Transverse colon (tissue), 4 donors: Measurements from ENCODE around the gene RAMP3. TPM values are rescaled to one million over a fixed set of nuclear protein-coding genes. Genes with fewer than 3 reads are reported as not detected.

Experiments used
- DNase-seq: peaks from one replicate; pipeline ENCODE4 v3.0.0-alpha.2; 2019
- H3K27ac ChIP-seq, 4 donors: fragments of 200-600 bp; sonication (generic); 2 replicates each; pipeline ENCODE4 v1.5.1; 2016 to 2018; ENCODE audit warnings: inconsistent platforms in 4 of 4
- H3K27me3 ChIP-seq: fragments of 200-600 bp; sonication (generic); 2 replicates; pipeline ENCODE4 v1.5.1; 2017; ENCODE audit warnings: inconsistent platforms
- H3K36me3 ChIP-seq, 4 donors: fragments of 200-600 bp; sonication (generic); 2 replicates each; pipeline ENCODE4 v1.5.1; 2017 to 2019; ENCODE audit warnings: inconsistent platforms in 4 of 4
- H3K4me1 ChIP-seq, 4 donors: fragments of 200-600 bp; sonication (generic); 2 replicates each; pipeline ENCODE4 v1.5.1; 2017 to 2020; ENCODE audit warnings: inconsistent platforms in 4 of 4
- H3K4me3 ChIP-seq, 4 donors: fragments of 200-600 bp; sonication (generic); 1 replicate in 1 of 4; 2 replicates in 3 of 4; pipeline versions ENCODE4 v1.5.1 to v1.6.1; 2017 to 2019; ENCODE audit warnings: inconsistent platforms in 4 of 4
- H3K9me3 ChIP-seq, 2 donors: fragments of 200-600 bp; sonication (generic); 2 replicates each; pipeline ENCODE4 v1.5.1; 2017 to 2019; ENCODE audit warnings: inconsistent platforms in 2 of 2
- CTCF ChIP-seq, 5 experiments: fragments of 200-600 bp in 3 of 5; fragments of 450-650 bp in 2 of 5; sonication (generic) in 3 of 5; IDR thresholded peaks; 1 replicate in 2 of 5; 2 replicates in 3 of 5; pipeline ENCODE4 v1.5.1; 2016 to 2017; ENCODE audit warnings: antibody characterized with exemption in 5 of 5, inconsistent platforms in 3 of 5, mild to moderate bottlenecking in 2 of 5, moderate library complexity in 1 of 5
- EP300 ChIP-seq: sonication (generic); formaldehyde crosslinking; IDR thresholded peaks from one replicate; pipeline ENCODE4 v1.6.1; 2017; ENCODE audit warnings: antibody characterized with exemption, low read depth
- POLR2A ChIP-seq: fragments of 450-650 bp; IDR thresholded peaks from one replicate; pipeline ENCODE4 v1.6.1; 2016; ENCODE audit warnings: antibody characterized with exemption, mild to moderate bottlenecking, moderate library complexity
- POLR2AphosphoS5 ChIP-seq, 3 donors: sonication (generic); formaldehyde crosslinking; IDR thresholded peaks; one replicate each; pipeline ENCODE4 v1.6.1; 2016; ENCODE audit warnings: antibody characterized with exemption in 3 of 3
- WGBS, 2 donors: methylation state at CpG; one replicate each; pipeline ENCODE4 v1.1.5; 2018; ENCODE audit warnings: low coverage in 1 of 2; 5-methylcytosine and 5-hydroxymethylcytosine counted together
- in situ Hi-C, 4 donors: fragments of 200-750 bp; cut with MboI; loops; one replicate each; pipeline versions ENCODE4 v1.15.0 to v1.15.1; 2017; ENCODE audit warnings: low sequenced_read_pairs in 3 of 4, low pct_ligation_motif_present in 1 of 4, low pct_unique_long_range_greater_than_20kb in 1 of 4
- intact Hi-C: fragments of 100-400 bp; cut with DNase I; formaldehyde crosslinking; loops from one replicate; pipeline ENCODE4 v1.15.1; 2023; ENCODE audit warnings: low total_unique reads
- total RNA-seq, 4 donors: library from RNA; depleted of rRNA; stranded (reverse); fragments of >200 nt; gene quantifications; one replicate each; pipeline ENCODE4 v1.1.0, GENCODE V29; 2016

The RAMP3 gene
- total RNA-seq, 4 donors from 2014 or later: 6.4 to 25.1 (median 15.2) TPM

- Histone ChIP-seq H3K36me3 (no peaks in the 10 kb centered on the region), H3K4me1 (no peaks in the 10 kb centered on the region), H3K4me3 (no peak overlapping the region), H3K27me3 (no peaks in the 10 kb centered on the region), H3K27ac (no peak overlapping the region), H3K9me3 (no peaks in the 10 kb centered on the region)
- intact Hi-C loops: no loop called here
- no peak for DNase-seq
- 66% methylated on average over 4 of the region's 4 CpGs; no CpG with 5 or more reads in 1 of the 2 donors for WGBS, 2 donors
- TF ChIP-seq CTCF (IDR thresholded peaks at IDR 0.05) (no peak), POLR2AphosphoS5 (IDR thresholded peaks at IDR 0.05) (no peak), POLR2A (no peak), EP300 (no peak)
- in situ Hi-C loops: loop anchor here in 2 of 4 donors (25.0 kb wide), 1 partner anchor 687 kb away; the partner anchor contains the start of gene CCDC201 (in 2 of the 2)
Measured at GRCh38 chr7:45174966-45175765, 17.6 kb downstream of the RAMP3 start.

GRCh38 chr7:45176091-45176490 is 18.5 kb downstream of the RAMP3 start:
- WGBS, 2 donors: 91% methylated on average over 5 of the region's 5 CpGs; no CpG with 5 or more reads in 1 of the 2 donors
- Histone ChIP-seq H3K36me3 (no peaks in the 10 kb centered on the region), H3K4me3 (no peak overlapping the region), H3K27me3 (no peaks in the 10 kb centered on the region), H3K9me3 (no peaks in the 10 kb centered on the region), H3K4me1 (no peaks in the 10 kb centered on the region), H3K27ac (no peak overlapping the region)
- intact Hi-C loops: no loop called here
- in situ Hi-C loops: no loop called here
- DNase-seq: no peak
- TF ChIP-seq POLR2AphosphoS5 (IDR thresholded peaks at IDR 0.05): no peak
- no peak for TF ChIP-seq CTCF (IDR thresholded peaks at IDR 0.05)
- TF ChIP-seq POLR2A: no peak
- TF ChIP-seq EP300: no peak

- intact Hi-C loops: no loop called here
- no peak overlapping the region for H3K27ac ChIP-seq
- H3K4me1 ChIP-seq: no peaks in the 10 kb centered on the region
- no peaks in the 10 kb centered on the region for H3K36me3 ChIP-seq
- DNase-seq: no peak
- no peak overlapping the region for H3K4me3 ChIP-seq
- in situ Hi-C loops: no loop called here
- 75% methylated on average over 19 of the region's 19 CpGs; no CpG with 5 or more reads in 1 of the 2 donors for WGBS, 2 donors
- H3K9me3 ChIP-seq: no peaks in the 10 kb centered on the region
- no peaks in the 10 kb centered on the region for H3K27me3 ChIP-seq
- TF ChIP-seq POLR2A: no peak
- no peak for TF ChIP-seq CTCF (IDR thresholded peaks at IDR 0.05)
- no peak for TF ChIP-seq EP300
- TF ChIP-seq POLR2AphosphoS5 (IDR thresholded peaks at IDR 0.05): no peak
Measured at GRCh38 chr7:45176886-45177731, 19.5 kb downstream of the RAMP3 start.

- Histone ChIP-seq H3K4me1 (no peaks in the 10 kb centered on the region), H3K27ac (no peak overlapping the region), H3K9me3 (no peaks in the 10 kb centered on the region), H3K4me3 (no peak overlapping the region), H3K27me3 (no peaks in the 10 kb centered on the region), H3K36me3 (no peaks in the 10 kb centered on the region)
- in situ Hi-C loops (no loop called here), intact Hi-C loops (no loop called here)
- 43% methylated on average over 1 of the region's 3 CpGs; no CpG with 5 or more reads in 1 of the 2 donors for WGBS, 2 donors
- DNase-seq: no peak
- TF ChIP-seq CTCF (IDR thresholded peaks at IDR 0.05): no peak
- no peak for TF ChIP-seq EP300
- no peak for TF ChIP-seq POLR2AphosphoS5 (IDR thresholded peaks at IDR 0.05)
- no peak for TF ChIP-seq POLR2A
Measured at GRCh38 chr7:45177801-45178200, 20.2 kb downstream of the RAMP3 start.
